Neural crest cell (in vitro differentiated cells): ENCODE results near the gene FAM98B. TPM values are rescaled to one million over a fixed set of nuclear protein-coding genes. Genes with fewer than 3 reads are reported as not detected.

Experiments
- DNase-seq: peaks from one replicate; pipeline ENCODE4 v3.0.0; 2021; ENCODE audit warnings: low read depth, mixed read lengths, low spot score
- H3K27ac Mint-ChIP-seq: one replicate; pipeline ENCODE4 v1.8.0; 2021; ENCODE audit warnings: mild to moderate bottlenecking, mixed read lengths; ENCODE audit not compliant: unreplicated experiment
- H3K27me3 Mint-ChIP-seq: 2 replicates; pipeline ENCODE4 v1.8.0; 2021; ENCODE audit warnings: low read depth, mild to moderate bottlenecking, mixed read lengths
- H3K36me3 Mint-ChIP-seq: 2 replicates; pipeline ENCODE4 v1.8.0; 2021; ENCODE audit warnings: low read depth, mild to moderate bottlenecking, mixed read lengths
- H3K4me1 Mint-ChIP-seq: 2 replicates; pipeline ENCODE4 v1.8.0; 2021; ENCODE audit warnings: mixed read lengths
- H3K4me3 Mint-ChIP-seq: one replicate; pipeline ENCODE4 v1.8.0; 2021; ENCODE audit warnings: mild to moderate bottlenecking, mixed read lengths
- H3K9me3 Mint-ChIP-seq: 2 replicates; pipeline ENCODE4 v1.8.0; 2021; ENCODE audit warnings: mixed read lengths
- long read RNA-seq: library from polyadenylated mRNA; unstranded; transcript quantifications from one replicate; pipeline ENCODE4 v2.0.0, GENCODE V29; 2020
- total RNA-seq: library from RNA; stranded (reverse); gene quantifications from 2 replicates; pipeline ENCODE4 v1.2.1, GENCODE V29; 2021
- TF ChIP-seq, protein P1 (sequence below): fragments of 200-600 bp; sonication (generic); conservative IDR thresholded peaks from 2 replicates; pipeline ENCODE4 v1.5.0; 2021; ENCODE audit warnings: antibody characterized with exemption, mild to moderate bottlenecking

The FAM98B gene
- total RNA-seq = 38.0 and 54.6 TPM in 2 replicates
- long read RNA-seq, partial matches to known transcripts = 0 of 13 reads
- long read RNA-seq, other reads (novel, unspliced or antisense) = 11 of 13 reads

DNA sequence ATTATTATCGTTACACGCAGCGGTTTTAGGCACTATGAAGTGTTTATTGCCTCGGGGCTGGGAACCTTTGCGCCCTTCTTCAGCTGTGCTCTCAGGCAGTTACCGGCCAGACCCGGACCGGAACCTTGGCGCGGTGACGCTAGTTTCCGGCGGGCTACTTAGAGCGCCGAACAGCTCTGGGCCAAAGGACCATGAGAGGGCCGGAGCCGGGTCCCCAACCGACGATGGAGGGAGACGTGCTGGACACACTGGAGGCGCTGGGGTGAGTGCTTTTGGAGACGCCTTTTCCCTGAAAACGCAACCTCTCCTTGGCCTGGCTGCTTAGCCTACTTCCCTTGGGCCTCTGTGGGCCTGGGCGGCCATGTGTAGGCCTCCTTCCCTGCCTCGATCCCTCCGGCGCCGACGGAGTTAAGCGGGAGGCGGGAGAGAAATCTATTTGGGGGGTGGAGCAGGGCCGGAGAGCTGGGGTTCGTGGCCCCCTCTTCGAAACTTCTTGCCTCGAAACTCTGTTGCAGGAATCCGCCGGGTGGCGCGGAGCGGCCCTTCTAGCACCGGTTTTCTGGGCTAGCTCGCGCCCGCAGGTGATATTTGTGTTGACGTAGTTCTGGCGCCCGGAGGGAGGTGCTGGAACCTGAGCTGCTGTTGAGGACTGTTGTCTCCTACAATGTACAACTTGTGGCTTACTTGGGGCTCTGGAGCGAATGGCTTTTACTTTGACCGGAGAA, at the start of gene FAM98B:
Gene FAM98B (plus strand): TSS at position 157 of the 725 bp plus-strand sequence. CDS start 35 bp downstream, at position 192.
- Mint-ChIP-seq H3K4me3 (peak within 1 kb of the TSS; percentile 100), H3K9me3 (no peaks in the 10 kb centered on the region), H3K27me3 (peaks cover 29% of the 10 kb centered on the region), H3K36me3 (peaks cover under 1% of the 10 kb centered on the region), H3K4me1 (peaks cover 21% of the 10 kb centered on the region), H3K27ac (peak within 1 kb of the TSS; percentile 99)
- TF ChIP-seq, protein P1, sequence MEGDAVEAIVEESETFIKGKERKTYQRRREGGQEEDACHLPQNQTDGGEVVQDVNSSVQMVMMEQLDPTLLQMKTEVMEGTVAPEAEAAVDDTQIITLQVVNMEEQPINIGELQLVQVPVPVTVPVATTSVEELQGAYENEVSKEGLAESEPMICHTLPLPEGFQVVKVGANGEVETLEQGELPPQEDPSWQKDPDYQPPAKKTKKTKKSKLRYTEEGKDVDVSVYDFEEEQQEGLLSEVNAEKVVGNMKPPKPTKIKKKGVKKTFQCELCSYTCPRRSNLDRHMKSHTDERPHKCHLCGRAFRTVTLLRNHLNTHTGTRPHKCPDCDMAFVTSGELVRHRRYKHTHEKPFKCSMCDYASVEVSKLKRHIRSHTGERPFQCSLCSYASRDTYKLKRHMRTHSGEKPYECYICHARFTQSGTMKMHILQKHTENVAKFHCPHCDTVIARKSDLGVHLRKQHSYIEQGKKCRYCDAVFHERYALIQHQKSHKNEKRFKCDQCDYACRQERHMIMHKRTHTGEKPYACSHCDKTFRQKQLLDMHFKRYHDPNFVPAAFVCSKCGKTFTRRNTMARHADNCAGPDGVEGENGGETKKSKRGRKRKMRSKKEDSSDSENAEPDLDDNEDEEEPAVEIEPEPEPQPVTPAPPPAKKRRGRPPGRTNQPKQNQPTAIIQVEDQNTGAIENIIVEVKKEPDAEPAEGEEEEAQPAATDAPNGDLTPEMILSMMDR = peak; percentile 24
- peak; percentile 95 for DNase-seq

DNA sequence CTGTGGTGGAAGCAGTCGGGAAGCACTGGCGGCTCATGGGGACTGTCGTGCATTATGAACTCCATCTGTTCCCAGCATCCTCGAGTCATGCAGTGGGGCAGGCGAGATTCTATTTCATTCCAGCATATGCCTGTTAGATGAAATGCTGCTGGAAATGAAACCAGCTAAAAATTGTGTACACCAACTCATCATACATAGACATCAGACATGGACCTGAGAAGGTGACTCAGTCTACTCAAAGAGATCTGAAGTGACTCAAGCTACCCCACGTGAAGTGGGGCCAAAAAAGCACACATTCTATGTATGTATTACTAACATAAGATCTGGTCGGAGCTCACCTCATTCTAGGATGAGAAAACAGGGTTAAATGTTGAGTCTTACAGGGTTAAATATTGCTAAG, 47.5 kb upstream of the FAM98B start:
- Mint-ChIP-seq H3K27ac (no peak overlapping the region), H3K9me3 (no peaks in the 10 kb centered on the region), H3K4me1 (peaks cover under 1% of the 10 kb centered on the region), H3K27me3 (no peaks in the 10 kb centered on the region), H3K4me3 (no peak overlapping the region), H3K36me3 (no peaks in the 10 kb centered on the region)
- DNase-seq = no peak
- TF ChIP-seq, protein P1 = no peak

- peak overlapping the region; percentile 14 for H3K27ac Mint-ChIP-seq
- TF ChIP-seq, protein P1 = no peak
- H3K27me3 Mint-ChIP-seq = no peaks in the 10 kb centered on the region
- H3K9me3 Mint-ChIP-seq = no peaks in the 10 kb centered on the region
- no peaks in the 10 kb centered on the region for H3K36me3 Mint-ChIP-seq
- DNase-seq = no peak
- no peak overlapping the region for H3K4me3 Mint-ChIP-seq
- peaks cover 13% of the 10 kb centered on the region for H3K4me1 Mint-ChIP-seq
These were observed 45.4 kb upstream of the FAM98B start for GRCh38 chr15:38408576-38408975.

- TF ChIP-seq, protein P1 = no peak
These were observed 42.0 kb upstream of the FAM98B start for GRCh38 chr15:38411902-38412301.

DNA sequence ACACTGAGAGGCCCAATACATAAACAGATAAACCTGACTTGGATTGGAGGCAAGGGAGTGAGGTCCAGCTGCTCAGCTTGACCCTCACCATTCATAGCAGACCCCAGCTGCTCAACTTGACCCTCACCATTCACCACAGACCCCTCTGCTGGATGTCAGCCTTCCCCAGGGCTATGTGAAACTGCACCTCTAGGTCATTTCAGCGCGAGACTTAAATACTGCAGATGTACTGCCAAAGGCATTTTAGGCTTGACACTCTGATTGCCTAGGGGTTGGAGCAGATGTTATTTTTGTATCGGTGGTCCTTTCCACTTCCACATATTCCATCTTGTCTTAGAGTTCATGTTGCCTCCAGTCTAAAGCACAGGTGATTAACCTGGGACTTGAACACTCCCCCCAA, 41.5 kb upstream of the FAM98B start:
- peaks cover 13% of the 10 kb centered on the region for H3K4me1 Mint-ChIP-seq
- H3K36me3 Mint-ChIP-seq = no peaks in the 10 kb centered on the region
- H3K27ac Mint-ChIP-seq = no peak overlapping the region
- H3K27me3 Mint-ChIP-seq = peaks cover 2% of the 10 kb centered on the region
- DNase-seq = no peak
- peaks cover 4% of the 10 kb centered on the region for H3K9me3 Mint-ChIP-seq
- no peak overlapping the region for H3K4me3 Mint-ChIP-seq
- TF ChIP-seq, protein P1 = no peak

More at GRCh38 chr15:38411902-38412301, 42.0 kb upstream of the FAM98B start:
- Mint-ChIP-seq H3K9me3 (peaks cover 4% of the 10 kb centered on the region), H3K4me1 (peaks cover 13% of the 10 kb centered on the region), H3K36me3 (no peaks in the 10 kb centered on the region), H3K4me3 (no peak overlapping the region), H3K27me3 (peaks cover 2% of the 10 kb centered on the region), H3K27ac (no peak overlapping the region)
- DNase-seq = no peak
